Measurements from ENCODE around the gene C2orf42. TPM values are rescaled to one million over a fixed set of nuclear protein-coding genes. Genes with fewer than 3 reads are reported as not detected.

Gene C2orf42
- total RNA-seq, 4 donors from 2014 or later, result 6.3 to 10.1 (median 7.3) TPM

GRCh38 chr2:70144443-70145143, 46.2 kb downstream of the C2orf42 start:
- Histone ChIP-seq H3K27ac (no peak overlapping the region), H3K36me3 (peaks cover 0 to 5% of the 10 kb centered on the region in 2 donors), H3K4me1 (peaks cover 19 to 20% of the 10 kb centered on the region in 2 donors), H3K27me3 (no peaks in the 10 kb centered on the region), H3K9me3 (no peaks in the 10 kb centered on the region), H3K4me3 (no peak overlapping the region)
- ATAC-seq (no peak), DNase-seq (no peak)
- TF ChIP-seq CTCF (IDR thresholded peaks at IDR 0.05 in 4 of 5, conservative IDR thresholded peaks at IDR 0.05 in 1 of 5), result no peak
- no peak for TF ChIP-seq POLR2A (IDR thresholded peaks at IDR 0.05)
- intact Hi-C loops (cut with DNase I; ENCODE audit: low total_unique reads) (loop anchor here (5.0 kb wide), 1 partner anchor 252 kb away; the partner anchor contains the start of gene SNRNP27), in situ Hi-C loops (cut with MboI; ENCODE audit: low sequenced_read_pairs in 4 of 4) (loop anchor here (5.0 kb wide), 3 partner anchors 227 to 237 kb away; partner anchors contain the start of gene MXD1 (in 2 of the 4))

GRCh38 chr2:70143314-70144150, 47.3 kb downstream of the C2orf42 start:
- Histone ChIP-seq H3K27me3 (no peaks in the 10 kb centered on the region), H3K36me3 (no peaks in the 10 kb centered on the region), H3K27ac (peak overlapping the region; percentile 83 to 100 (median 98)), H3K4me1 (peaks cover 19 to 20% of the 10 kb centered on the region in 2 donors), H3K4me3 (peak overlapping the region; percentile 43 to 70 (median 62)), H3K9me3 (no peaks in the 10 kb centered on the region)
- in situ Hi-C loops (cut with MboI; ENCODE audit: low sequenced_read_pairs in 4 of 4) (loop anchor here in 1 of 4 donors (5.0 kb wide), 1 partner anchor 231 kb away; no protein-coding TSS in a partner anchor), intact Hi-C loops (cut with DNase I; ENCODE audit: low total_unique reads) (loop anchor here (2.0 to 5.0 kb wide), 3 partner anchors 47 to 251 kb away; partner anchors contain the start of genes C2orf42, SNRNP27 and TIA1)
- TF ChIP-seq POLR2A (IDR thresholded peaks at IDR 0.05), result no peak
- TF ChIP-seq CTCF (IDR thresholded peaks at IDR 0.05 in 4 of 5, conservative IDR thresholded peaks at IDR 0.05 in 1 of 5), result no peak
- ATAC-seq (peak; percentile 18 to 27), DNase-seq (peak; percentile 52 to 75)

- TF ChIP-seq POLR2A (IDR thresholded peaks at IDR 0.05), result peak; percentile 27 to 71
- peak; percentile 96 to 100 (median 99) for TF ChIP-seq CTCF (IDR thresholded peaks at IDR 0.05 in 4 of 5, conservative IDR thresholded peaks at IDR 0.05 in 1 of 5)
- ATAC-seq, result peak; percentile 74 to 75
- peak; percentile 98 to 99 for DNase-seq
- no peaks in the 10 kb centered on the region for H3K9me3 ChIP-seq
- peak overlapping the region; percentile 43 to 70 (median 62) for H3K4me3 ChIP-seq
- H3K36me3 ChIP-seq, result no peaks in the 10 kb centered on the region
- H3K27ac ChIP-seq, result peak overlapping the region; percentile 97 to 100 (median 98)
- H3K27me3 ChIP-seq, result no peaks in the 10 kb centered on the region
- in situ Hi-C loops (cut with MboI; ENCODE audit: low sequenced_read_pairs in 4 of 4), result loop anchor here in 1 of 4 donors (5.0 kb wide), 1 partner anchor 230 kb away; no protein-coding TSS in a partner anchor
- intact Hi-C loops (cut with DNase I; ENCODE audit: low total_unique reads), result loop anchor here (1.0 to 5.0 kb wide), 8 partner anchors 18 to 250 kb away; partner anchors contain the start of genes C2orf42, PCBP1, SNRNP27 and SNRPG
- H3K4me1 ChIP-seq, result peaks cover 19 to 20% of the 10 kb centered on the region in 2 donors
These were observed 48.1 kb downstream of the C2orf42 start for GRCh38 chr2:70142590-70143313.

Measured in gastrocnemius medialis (tissue), 4 donors.